LoVo (cell line): ENCODE results near the gene LOXL3.
A peak's percentile ranks its signal among the peaks of the same experiment; 100 is the strongest.

Experiments used
- DNase-seq: peaks from one replicate; pipeline ENCODE4 v3.0.0-alpha.2; 2016; ENCODE audit warnings: low spot score

LOXL3 gene, protein sequence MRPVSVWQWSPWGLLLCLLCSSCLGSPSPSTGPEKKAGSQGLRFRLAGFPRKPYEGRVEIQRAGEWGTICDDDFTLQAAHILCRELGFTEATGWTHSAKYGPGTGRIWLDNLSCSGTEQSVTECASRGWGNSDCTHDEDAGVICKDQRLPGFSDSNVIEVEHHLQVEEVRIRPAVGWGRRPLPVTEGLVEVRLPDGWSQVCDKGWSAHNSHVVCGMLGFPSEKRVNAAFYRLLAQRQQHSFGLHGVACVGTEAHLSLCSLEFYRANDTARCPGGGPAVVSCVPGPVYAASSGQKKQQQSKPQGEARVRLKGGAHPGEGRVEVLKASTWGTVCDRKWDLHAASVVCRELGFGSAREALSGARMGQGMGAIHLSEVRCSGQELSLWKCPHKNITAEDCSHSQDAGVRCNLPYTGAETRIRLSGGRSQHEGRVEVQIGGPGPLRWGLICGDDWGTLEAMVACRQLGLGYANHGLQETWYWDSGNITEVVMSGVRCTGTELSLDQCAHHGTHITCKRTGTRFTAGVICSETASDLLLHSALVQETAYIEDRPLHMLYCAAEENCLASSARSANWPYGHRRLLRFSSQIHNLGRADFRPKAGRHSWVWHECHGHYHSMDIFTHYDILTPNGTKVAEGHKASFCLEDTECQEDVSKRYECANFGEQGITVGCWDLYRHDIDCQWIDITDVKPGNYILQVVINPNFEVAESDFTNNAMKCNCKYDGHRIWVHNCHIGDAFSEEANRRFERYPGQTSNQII

GRCh38 chr2:74553892-74554819 lies at the start of gene LOXL3, which contains the start of gene DOK1:
Gene LOXL3, minus strand, starts transcription at chr2:74553942. Its CDS starts 1,308 bp downstream, at chr2:74552634.
Gene DOK1, plus strand, starts transcription at chr2:74554720. Its CDS starts 35 bp downstream, at chr2:74554755.
- peak; percentile 79 for DNase-seq

- peak; percentile 14 for DNase-seq
Measured at GRCh38 chr2:74602586-74603281, 49.0 kb upstream of the LOXL3 start.

DNA sequence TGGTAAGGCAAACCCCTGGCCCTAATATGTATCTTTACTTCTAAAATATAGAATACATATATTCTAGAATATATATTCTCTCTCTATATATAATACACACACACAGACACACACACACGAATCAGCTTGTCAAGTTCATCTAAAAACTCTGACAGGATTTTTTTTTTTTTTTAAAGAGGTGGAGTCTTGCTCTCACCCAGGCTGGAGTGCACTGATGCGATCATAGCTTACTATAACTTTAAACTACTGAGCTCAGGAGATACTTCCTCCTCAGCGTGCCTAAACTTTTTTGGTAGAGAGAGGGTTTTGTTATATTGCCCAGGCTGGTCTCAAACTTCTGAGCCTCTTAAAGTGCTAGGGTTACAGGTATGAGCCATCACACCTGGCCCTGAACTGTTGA lies 45.9 kb upstream of the LOXL3 start:
- no peak for DNase-seq

DNA sequence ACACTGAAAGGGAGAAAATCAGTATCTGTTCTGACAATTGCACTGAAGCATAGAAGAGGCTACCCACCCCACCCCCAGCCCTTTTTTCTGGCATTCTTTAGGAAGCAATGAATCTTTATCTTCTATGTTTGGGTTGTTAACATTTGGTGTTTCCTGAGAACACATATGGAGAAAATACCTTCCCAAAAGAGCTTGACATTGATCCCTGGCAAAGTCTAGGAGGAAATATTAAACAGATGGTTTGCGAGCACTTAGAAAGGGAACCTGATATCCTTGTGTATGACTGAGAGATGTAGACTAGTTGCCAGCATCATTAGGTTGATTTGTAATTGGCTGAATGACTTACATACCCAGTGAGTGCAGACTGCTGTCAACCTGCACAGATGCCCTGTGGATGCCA lies 43.7 kb upstream of the LOXL3 start:
- DNase-seq, result no peak

- DNase-seq, result no peak
Measured at GRCh38 chr2:74596584-74596983, 42.8 kb upstream of the LOXL3 start.

DNA sequence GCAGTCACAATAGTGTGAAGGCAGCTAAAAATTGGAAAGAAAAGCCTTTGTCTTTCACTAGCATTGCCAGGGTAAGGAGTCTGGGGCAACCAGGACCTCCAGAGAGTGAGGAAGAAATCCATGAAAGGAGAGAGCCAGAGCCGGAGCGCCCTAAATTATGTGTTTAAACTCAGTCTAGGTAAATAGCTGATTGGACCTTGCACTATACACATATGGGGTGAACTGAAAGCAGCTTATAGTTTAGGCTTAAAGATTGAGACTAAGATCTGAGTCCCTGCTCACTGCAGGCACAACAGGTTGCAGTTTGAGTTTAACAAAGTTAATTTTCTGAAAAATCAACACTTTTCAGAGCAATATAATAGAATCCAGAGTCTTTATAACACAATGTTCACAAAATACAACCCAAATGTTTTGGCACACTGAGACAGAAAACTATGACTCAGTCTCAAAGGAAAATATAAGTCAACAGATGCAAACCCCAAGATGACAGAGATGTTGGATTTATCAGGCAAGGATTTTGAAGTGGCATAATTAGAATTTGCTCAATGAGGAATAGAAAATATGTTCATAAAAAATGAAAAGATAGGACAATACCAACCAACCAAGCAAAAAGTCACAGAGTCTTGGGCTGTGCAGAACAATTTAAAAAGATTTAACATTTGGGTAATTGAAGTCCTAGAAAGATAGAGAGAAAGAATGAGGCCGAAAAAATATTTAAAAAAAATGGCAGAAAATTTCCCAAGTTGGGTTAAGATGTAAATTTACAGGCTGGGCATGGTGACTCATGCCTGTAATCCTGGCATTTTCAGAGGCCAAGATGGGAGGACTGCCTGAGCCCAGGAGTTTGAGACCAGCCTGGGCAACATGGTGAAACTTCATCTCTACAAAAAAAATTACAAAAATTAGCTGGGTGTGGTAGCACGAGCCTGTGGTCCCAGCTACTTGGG lies 40.4 kb upstream of the LOXL3 start:
- DNase-seq, result no peak

DNA sequence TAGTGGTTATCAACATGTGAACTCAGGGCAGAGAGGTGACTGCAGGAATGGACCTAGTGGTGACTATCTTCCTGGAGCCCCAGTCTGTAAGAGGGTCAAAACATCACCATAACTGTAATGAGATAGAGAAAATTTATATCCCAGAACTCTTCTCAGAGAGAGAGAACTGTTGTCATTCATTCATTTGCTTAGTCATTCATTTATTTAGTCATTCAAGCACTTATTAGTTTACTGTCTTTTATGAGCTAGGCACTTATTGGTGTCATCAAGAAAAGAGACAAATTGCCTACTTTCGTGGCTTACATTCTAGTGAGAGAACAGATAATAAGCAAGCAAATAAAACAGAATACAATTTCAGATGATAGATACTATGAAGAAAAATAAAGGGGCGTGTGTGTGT lies 34.9 kb upstream of the LOXL3 start:
- no peak for DNase-seq

- DNase-seq, result peak; percentile 63
Measured at GRCh38 chr2:74587664-74588277, 34.0 kb upstream of the LOXL3 start.

DNA sequence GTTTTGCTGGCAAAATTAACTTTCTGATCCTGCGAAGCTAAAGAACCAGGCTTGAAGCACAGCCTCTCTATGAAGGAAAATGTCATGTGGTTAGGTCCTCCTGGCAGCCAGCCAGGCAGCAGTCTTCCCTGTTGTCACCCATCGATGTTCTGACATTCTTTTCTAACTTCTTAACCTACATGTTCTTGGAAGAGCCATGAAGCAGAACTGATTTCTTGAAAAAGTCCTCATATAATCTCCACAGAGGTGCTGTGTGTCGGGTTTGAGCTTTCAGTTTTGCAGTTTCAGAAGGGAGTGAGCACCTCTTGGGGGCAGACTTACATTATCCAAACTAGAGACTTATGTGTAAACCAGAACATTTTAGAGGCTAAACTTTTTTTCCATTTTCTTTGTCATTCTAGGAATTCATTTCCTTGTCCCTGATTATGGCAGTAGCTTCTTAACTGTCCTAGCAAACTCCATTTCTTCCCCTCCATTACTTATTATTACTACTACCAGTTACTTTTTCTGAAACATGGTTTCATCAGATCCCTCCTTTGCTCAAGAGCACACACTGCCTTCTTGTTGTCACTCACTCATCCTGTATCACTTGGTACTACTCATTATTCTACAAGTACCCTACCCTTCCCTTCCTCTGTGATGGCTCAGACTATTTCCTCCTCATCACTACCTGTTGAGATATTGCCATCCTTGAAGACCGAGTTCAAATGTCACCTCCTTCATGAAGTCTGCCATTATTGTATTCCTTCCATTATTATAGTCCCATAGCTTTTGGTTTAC lies 31.9 kb upstream of the LOXL3 start:
- no peak for DNase-seq

DNA sequence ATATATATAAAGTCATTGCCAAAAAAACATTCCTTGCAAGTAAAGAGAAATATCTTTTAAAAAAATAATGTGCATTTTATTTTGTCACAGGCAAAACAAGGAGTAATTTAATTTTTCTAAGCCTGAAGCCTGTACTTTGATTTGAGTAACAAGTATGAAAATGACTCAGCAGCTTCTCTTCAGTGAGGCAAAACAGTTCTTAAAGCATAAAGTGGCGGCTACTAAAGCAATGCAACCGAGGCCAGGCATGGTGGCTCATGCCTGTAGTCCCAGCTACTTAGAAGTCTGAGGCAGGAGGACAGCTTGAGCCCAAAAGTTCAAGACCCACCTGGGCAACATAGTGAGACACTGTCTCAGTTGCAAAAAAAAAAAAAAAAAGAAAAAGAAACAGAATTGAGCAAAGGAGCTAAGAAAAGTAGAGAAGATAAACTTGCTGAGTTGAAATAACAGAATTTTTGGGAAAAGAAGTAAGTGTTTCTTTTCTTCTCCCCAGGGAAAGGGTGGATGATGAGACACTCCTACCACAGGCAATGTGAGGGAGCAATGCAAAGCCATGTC lies 30.4 kb upstream of the LOXL3 start:
- DNase-seq, result no peak

GRCh38 chr2:74583504-74583903 lies 29.8 kb upstream of the LOXL3 start:
- no peak for DNase-seq

GRCh38 chr2:74582184-74582583 lies 28.4 kb upstream of the LOXL3 start:
- no peak for DNase-seq

DNA sequence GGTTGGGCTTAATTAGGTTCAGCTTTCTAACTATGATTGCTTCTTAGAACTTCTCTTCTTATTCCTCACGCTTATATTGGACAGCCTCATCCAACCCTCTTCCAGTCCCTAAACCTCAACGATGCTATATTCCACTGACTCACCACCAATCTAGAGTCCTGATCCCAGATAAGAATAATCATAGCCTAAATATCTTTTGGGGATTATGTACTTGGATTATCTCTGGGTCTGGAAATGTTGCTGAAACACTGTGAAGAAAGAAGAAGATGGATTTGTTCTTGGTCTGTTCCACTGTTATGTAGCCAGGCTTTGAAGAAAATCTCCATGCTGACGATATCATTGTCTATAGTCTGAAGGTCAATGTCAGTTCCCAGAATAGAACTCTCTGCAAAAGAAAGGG lies 27.7 kb upstream of the LOXL3 start:
- no peak for DNase-seq

DNA sequence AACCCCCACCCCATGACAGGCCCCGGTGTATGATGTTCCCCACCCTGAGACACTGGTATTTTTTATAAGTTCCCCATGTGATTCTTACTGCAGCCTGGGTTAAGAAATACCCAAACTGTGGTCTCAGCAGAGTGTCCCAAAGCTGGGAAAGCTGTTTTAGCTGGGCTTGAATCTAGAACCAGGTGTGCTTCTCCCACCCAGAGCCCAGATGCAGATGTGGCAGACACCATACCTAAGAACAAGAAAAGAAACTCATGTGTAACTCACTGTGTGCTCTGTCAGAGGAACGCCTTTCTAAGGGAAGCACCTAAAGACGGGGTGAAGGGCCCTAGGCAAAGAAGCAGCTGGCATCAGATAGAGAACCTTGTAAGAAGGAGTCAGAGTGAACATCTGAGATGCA lies 24.7 kb upstream of the LOXL3 start:
- no peak for DNase-seq

DNA sequence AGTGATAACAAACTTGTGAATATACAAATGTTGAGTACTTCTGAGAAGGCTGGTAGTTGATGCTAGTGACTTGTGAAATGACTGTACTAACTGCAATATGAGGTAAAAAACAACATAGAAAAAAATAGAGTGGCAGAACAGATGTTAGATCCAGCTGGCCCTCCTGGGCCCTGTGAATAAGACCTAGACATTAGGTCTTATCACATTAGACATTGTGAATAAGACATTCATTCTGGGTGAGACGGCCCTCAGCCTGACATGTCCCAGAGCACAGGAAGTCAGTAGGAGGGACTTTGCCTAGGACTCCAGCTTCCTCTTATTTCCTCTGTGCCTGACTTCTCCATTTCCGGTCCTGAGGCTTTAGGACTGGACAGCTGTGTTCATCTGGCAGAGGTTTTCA lies 23.7 kb upstream of the LOXL3 start:
- DNase-seq, result no peak

DNA sequence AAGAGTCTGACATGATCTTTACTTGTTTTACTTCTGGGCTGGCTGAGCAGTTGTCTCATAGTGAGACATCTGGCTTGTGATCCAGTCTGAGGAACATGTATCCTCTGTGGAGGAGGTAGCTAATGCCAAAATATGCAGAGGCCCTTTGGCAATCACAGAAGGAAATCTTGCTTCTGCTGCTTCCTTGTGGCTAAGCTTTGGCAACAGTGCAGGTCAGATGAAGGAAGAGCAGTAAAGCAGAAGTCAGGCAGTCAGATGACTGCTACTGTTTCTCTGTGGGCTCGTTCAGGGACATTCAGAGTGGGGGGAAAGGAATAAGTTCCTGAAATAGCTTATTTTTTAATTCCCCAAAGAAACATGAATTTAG lies 23.1 kb upstream of the LOXL3 start:
- no peak for DNase-seq

GRCh38 chr2:74576211-74576862 lies 22.6 kb upstream of the LOXL3 start:
- no peak for DNase-seq

DNA sequence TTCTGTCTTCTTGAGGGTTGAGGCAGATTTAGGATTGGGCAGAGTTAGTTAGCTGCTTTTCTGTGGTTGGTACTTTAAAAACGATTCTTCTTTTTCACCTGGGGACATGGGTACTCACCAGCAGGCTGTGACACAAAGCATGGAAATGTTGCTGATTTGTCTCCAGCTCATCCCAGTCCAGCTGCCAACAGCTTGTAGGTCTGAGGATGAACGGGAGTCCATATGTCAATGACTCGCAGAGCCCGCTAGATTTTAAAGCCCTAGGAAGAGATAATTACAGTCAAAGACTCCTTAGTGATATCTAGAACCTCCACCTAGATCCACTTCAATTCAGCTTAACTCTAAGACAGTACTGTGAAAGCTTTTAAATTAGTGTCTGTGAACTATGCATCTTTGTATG lies 21.6 kb upstream of the LOXL3 start:
- no peak for DNase-seq
